Measurements from ENCODE around the gene GALNT11. TPM values are rescaled to one million over a fixed set of nuclear protein-coding genes. Genes with fewer than 3 reads are reported as not detected.
"Not testable (repeated sequence)": the region's sequence is repeated elsewhere in the genome, so short reads cannot be mapped to it uniquely, and the experiment has no call there.

Gene GALNT11
- total RNA-seq, 1 donor from 2014 or later = 29.9 TPM

GRCh38 chr7:152051968-152052367, 26.5 kb downstream of the GALNT11 start:
- TF ChIP-seq CTCF (conservative IDR thresholded peaks at IDR 0.05; ENCODE audit: low read depth, low read length) = no peak
- DNase-seq (ENCODE audit: low read depth) = no peak
- H3K4me3 ChIP-seq (ENCODE audit: low read depth, low read length) = no peak overlapping the region

DNA sequence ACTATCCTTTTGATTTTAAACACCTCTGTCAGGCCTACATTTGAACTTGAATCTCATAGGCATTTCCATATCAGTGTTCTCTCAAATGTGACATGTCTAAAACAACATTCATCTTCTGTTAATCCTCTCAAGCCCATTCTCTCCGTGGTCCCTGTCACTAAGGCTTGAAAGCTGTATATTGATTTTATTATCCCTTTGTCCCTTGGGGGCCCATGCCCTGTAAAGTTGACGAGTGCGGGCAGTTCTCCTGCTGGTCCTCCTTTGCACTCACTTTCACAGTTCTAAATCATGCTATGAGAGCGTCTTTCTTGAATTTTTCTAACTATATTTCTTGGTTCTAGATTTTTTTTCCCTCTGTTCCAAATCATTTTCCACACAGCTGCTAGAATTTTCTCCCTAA, 27.3 kb downstream of the GALNT11 start:
- DNase-seq (ENCODE audit: low read depth) = no peak
- no peak overlapping the region for H3K4me3 ChIP-seq (ENCODE audit: low read depth, low read length)
- TF ChIP-seq CTCF (conservative IDR thresholded peaks at IDR 0.05; ENCODE audit: low read depth, low read length) = no peak

DNA sequence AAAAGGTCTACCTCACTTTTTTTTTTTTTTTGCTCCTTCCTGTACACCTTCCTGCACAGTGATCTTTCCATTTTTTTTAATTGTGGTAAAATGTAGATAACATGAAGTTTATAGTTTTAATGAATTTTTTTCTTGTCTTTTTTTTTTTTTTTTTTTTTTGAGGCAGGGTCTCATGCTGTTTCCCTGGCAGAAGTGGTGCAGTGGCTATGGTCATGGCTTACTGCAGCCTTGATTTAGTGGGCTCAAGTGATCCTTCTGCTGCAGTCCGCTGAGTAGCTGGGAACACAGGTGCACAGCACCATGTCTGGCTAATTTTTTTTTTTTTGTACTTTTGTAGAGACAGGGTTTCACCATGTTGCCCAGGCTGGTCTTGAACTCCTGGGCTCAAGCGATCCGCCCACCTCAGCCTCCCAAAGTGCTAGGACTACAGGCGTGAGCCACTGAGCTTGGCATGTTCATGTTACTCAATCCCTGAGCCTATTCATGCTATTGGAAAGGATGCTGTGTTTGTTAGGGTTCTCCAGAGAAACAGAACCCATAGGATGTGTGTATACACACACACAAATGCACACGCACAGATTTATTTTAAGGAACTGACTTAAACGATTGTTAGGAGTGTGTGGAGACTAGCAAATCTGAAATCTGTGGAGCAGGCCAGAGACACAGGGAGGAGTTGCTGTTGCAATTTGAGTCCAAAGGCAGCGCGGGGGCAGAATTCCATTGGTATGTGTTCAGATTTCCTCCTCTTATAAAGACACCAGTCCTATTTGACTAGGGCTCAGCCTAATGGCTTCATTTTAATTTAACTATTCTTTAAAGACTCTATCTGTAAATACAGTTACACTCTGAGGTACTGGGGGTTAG, 29.1 kb downstream of the GALNT11 start:
- DNase-seq (ENCODE audit: low read depth) = no peak
- TF ChIP-seq CTCF (conservative IDR thresholded peaks at IDR 0.05; ENCODE audit: low read depth, low read length) = no peak
- no peak overlapping the region for H3K4me3 ChIP-seq (ENCODE audit: low read depth, low read length)

- no peak for TF ChIP-seq CTCF (conservative IDR thresholded peaks at IDR 0.05; ENCODE audit: low read depth, low read length)
- no peak for DNase-seq (ENCODE audit: low read depth)
- no peak overlapping the region for H3K4me3 ChIP-seq (ENCODE audit: low read depth, low read length)
Observed at GRCh38 chr7:152056621-152057274, 31.3 kb downstream of the GALNT11 start.

- no peak for DNase-seq (ENCODE audit: low read depth)
Observed at GRCh38 chr7:152059311-152059710, 33.8 kb downstream of the GALNT11 start.

DNA sequence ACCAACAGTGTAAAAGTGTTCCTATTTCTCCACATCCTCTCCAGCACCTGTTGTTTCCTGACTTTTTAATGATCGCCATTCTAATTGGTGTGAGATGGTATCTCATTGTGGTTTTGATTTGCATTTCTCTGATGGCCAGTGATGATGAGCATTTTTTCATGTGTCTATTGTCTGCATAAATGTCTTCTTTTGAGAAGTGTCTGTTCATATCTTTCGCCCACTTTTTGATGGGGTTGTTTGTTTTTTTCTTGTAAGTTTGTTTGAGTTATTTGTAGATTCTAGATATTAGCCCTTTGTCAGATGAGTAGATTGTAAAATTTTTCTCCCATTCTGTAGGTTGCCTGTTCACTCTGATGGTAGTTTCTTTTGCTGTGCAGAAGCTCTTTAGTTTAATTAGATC, 35.6 kb downstream of the GALNT11 start:
- DNase-seq (ENCODE audit: low read depth) = not testable (repeated sequence)

More at GRCh38 chr7:152059311-152059710, 33.8 kb downstream of the GALNT11 start:
- TF ChIP-seq CTCF (conservative IDR thresholded peaks at IDR 0.05; ENCODE audit: low read depth, low read length) = no peak
- H3K4me3 ChIP-seq (ENCODE audit: low read depth, low read length) = no peak overlapping the region

GRCh38 chr7:152063192-152063591, 37.7 kb downstream of the GALNT11 start:
- DNase-seq (ENCODE audit: low read depth); H3K4me3 ChIP-seq (ENCODE audit: low read depth, low read length): not testable (repeated sequence)

More for the DNA sequence above, 35.6 kb downstream of the GALNT11 start:
- not testable (repeated sequence) for H3K4me3 ChIP-seq (ENCODE audit: low read depth, low read length)

DNA sequence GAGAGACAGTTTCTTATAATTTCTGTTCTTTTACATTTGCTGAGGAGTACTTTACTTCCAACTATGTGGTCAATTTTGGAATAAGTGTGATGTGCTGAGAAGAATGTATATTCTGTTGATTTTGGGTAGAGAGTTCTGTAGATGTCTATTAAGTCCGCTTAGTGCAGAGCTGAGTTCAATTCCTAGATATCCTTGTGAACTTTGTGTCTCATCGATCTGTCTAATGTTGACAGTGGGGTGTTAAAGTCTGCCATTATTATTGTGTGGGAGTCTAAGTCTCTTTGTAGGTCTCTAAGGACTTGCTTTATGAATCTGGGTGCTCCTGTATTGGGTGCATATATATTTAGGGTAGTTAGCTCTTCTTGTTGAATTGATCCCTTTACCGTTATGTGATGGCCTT, 38.3 kb downstream of the GALNT11 start:
- DNase-seq (ENCODE audit: low read depth); H3K4me3 ChIP-seq (ENCODE audit: low read depth, low read length): not testable (repeated sequence)

GRCh38 chr7:152065800-152066344, 40.4 kb downstream of the GALNT11 start:
- not testable (repeated sequence) for DNase-seq (ENCODE audit: low read depth)

More at GRCh38 chr7:152065800-152066344, 40.4 kb downstream of the GALNT11 start:
- not testable (repeated sequence) for H3K4me3 ChIP-seq (ENCODE audit: low read depth, low read length)

Data from epithelial cell of proximal tubule (primary cell).